HG02642 (cell line): ENCODE data around the gene AGAP6.
"Not testable (repeated sequence)": the region's sequence is repeated elsewhere in the genome, so short reads cannot be mapped to it uniquely, and the experiment has no call there.

Experiments
- ATAC-seq: cut with Tn5 transposase; IDR thresholded peaks from one replicate; pipeline ENCODE4 v1.9.1; 2021; ENCODE audit warnings: mild to moderate bottlenecking; ENCODE audit not compliant: unreplicated experiment, poor library complexity

Gene AGAP6

GRCh38 chr10:50024716-50025383 lies 36.6 kb downstream of the AGAP6 start:
- not testable (repeated sequence) for ATAC-seq

- no peak for ATAC-seq
These were observed 37.4 kb downstream of the AGAP6 start for GRCh38 chr10:50025627-50026026.

DNA sequence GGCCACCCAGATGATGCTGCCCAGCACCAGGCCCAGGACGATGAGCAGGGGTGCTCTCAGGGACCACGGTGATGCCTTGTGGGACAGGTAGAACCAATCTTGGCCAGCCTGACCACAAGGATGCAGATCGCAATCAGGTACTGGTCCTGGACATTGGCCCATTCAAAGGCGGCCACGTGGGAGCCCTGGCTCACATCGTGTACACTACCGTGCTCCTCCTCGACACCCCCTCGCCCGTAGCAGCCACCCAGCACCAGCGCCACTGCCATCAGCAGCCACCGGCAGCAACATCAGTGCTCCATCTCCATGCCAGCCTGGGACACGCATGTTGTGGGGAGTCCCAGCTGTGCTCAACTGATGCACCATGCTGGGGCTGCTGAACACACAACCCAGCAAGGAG lies 39.0 kb downstream of the AGAP6 start:
- no peak for ATAC-seq

DNA sequence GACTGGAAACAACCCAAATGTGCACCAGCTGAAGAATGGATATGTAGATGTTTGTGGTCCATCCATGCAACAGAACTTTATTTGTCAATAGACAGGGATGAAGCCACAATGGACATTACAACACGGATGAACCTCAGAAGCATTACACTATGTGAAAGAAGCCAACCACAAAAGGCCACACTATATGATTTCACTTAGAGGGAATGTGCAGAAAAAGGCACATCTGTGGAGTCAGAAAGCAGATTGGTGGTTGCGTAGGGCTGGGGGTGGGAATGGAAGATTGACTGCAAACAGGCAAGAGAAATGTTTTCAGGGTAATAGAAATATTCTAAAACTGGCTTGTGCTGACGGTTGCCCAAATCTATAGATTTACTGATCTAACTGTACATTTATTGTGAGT lies 45.3 kb downstream of the AGAP6 start:
- no peak for ATAC-seq

GRCh38 chr10:50035337-50035736 lies 47.1 kb downstream of the AGAP6 start:
- ATAC-seq = not testable (repeated sequence)

GRCh38 chr10:50044941-50045664 lies 56.9 kb downstream of the AGAP6 start:
- ATAC-seq = no peak

- not testable (repeated sequence) for ATAC-seq
These were observed 58.3 kb downstream of the AGAP6 start for GRCh38 chr10:50046457-50046856.

DNA sequence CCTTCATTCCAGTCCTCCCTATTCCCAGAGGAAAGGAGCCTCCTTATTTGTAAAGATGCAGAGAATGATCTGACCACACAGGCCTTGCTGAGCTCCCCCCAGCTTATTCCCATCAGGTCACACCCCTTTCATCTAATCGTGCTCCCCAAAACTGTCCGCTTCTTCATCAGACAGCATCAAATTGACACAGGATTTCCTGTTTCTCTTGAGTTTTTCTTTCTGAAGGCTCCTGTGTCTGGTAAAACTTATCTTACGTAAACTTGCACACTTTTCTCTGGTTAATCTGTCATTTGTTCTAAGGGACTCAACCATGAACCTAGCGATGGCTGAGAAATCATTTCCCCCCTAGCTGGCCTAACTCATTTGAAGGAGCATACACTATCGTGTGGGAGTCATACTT lies 59.4 kb downstream of the AGAP6 start:
- ATAC-seq = not testable (repeated sequence)

GRCh38 chr10:50051995-50052660 lies 63.9 kb downstream of the AGAP6 start:
- ATAC-seq = peak; percentile 61

- ATAC-seq = not testable (repeated sequence)
These were observed 64.7 kb downstream of the AGAP6 start for GRCh38 chr10:50052778-50053376.

GRCh38 chr10:50055494-50056292 lies 67.5 kb downstream of the AGAP6 start:
- ATAC-seq = not testable (repeated sequence)

DNA sequence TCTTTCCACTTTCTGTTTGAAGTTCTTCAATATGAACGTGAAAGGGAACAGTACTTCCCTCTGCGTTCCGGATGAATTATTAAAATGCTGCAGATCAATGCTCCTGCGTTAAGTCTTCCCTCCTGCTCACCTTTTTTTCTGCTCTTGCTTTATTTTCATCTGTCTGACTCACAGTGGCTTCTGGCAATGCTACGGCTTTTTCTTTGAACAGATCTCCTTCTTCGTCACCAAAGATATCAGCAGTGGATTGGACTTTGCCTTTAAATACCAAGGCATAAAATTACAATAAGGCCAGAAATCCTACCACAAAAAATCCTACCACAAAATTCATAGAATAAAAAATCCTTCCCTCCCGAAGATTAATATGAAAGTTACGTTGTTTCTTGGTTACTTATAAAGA lies 68.4 kb downstream of the AGAP6 start:
- not testable (repeated sequence) for ATAC-seq

DNA sequence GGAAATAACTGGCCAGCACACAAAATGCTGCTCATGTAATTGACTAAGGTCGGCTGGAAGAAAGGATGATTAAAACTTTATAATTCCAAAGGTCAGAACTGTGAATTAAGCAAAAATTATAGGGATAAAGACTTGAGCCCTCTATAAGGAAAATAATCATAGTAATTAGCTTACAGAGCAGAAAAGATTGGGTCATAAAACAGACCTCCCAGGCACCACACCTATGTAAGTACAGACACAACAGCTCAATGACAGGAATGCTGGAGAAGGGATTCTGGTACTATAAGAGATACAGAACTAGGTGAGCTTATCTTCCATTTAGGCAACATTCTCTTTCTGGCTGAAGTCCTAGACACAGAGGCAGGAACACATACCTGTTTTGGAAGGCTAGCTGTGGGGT lies 70.5 kb downstream of the AGAP6 start:
- ATAC-seq = not testable (repeated sequence)

DNA sequence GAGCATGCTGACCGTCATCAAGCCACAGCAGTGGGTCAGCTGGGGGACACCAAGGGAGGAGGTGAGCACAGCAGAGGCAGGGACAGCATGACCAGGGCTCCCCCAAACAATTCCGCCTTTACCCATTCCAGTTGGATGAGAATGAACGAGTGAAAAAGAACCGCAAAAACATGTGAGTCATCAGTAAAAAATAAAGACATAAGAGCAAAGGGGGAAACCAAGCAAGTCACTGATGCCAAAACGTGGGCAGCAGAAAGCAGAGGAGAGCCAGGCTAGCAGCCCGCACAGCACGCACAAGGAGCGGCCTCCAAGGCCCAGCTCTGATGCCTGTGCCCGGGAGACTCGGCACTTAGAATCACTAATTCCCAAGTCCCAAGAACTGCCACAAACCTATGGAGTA lies 71.7 kb downstream of the AGAP6 start:
- not testable (repeated sequence) for ATAC-seq
